ENCODE measurements around the gene SLC12A6. TPM values are rescaled to one million over a fixed set of nuclear protein-coding genes. Genes with fewer than 3 reads are reported as not detected.
"Not testable (repeated sequence)": the region's sequence is repeated elsewhere in the genome, so short reads cannot be mapped to it uniquely, and the experiment has no call there.

The SLC12A6 gene
- total RNA-seq, 4 donors from 2014 or later: 23.1 to 25.7 (median 23.6) TPM

- WGBS, 2 donors: 91 to 94% methylated on average over 4 of the region's 4 CpGs
- TF ChIP-seq CTCF (IDR thresholded peaks at IDR 0.05) (no peak), POLR2A (IDR thresholded peaks at IDR 0.05) (no peak)
- intact Hi-C loops (cut with DNase I; ENCODE audit: low total_unique reads): no loop called here
- no peak for DNase-seq (ENCODE audit: low spot score in 2 of 2)
- no peak overlapping the region for H3K4me3 ChIP-seq (ENCODE audit: low read depth, poor library complexity, severe bottlenecking)
These were observed 131.6 kb downstream of the SLC12A6 start for GRCh38 chr15:34206011-34206410.

GRCh38 chr15:34203936-34204335, 133.6 kb downstream of the SLC12A6 start:
- no peak for TF ChIP-seq CTCF (IDR thresholded peaks at IDR 0.05)
- no peak for TF ChIP-seq POLR2A (IDR thresholded peaks at IDR 0.05)
- H3K4me3 ChIP-seq (ENCODE audit: low read depth, poor library complexity, severe bottlenecking): no peak overlapping the region
- DNase-seq (ENCODE audit: low spot score in 2 of 2): no peak
- intact Hi-C loops (cut with DNase I; ENCODE audit: low total_unique reads): no loop called here
- whole genome bisulfite sequencing, 2 donors: 79 to 100% methylated on average over 1 of the region's 1 CpG

DNA sequence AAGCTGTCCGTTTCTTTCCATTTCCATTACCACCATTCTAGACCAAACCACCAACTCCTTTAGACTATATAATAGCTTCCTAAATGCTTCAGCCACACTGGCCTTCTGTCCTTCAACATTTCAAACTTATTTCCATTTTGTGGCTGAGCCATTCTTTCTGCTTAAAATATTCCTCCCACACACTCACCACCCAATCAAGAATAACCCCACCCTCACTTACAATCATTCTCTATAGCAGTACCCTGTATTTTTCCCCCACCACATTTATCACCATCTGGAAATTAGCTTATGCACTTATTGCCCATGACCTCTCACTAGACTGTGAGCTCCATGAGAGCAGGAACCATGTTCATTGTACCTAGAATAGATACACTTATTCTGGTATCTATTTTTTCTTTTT, 134.3 kb downstream of the SLC12A6 start:
- intact Hi-C loops (cut with DNase I; ENCODE audit: low total_unique reads): no loop called here
- 86 to 94% methylated on average over 1 of the region's 1 CpG for WGBS, 2 donors
- no peak for TF ChIP-seq POLR2A (IDR thresholded peaks at IDR 0.05)
- TF ChIP-seq CTCF (IDR thresholded peaks at IDR 0.05): no peak
- no peak for DNase-seq (ENCODE audit: low spot score in 2 of 2)
- H3K4me3 ChIP-seq (ENCODE audit: low read depth, poor library complexity, severe bottlenecking): no peak overlapping the region

GRCh38 chr15:34193272-34193671, 144.3 kb downstream of the SLC12A6 start:
- H3K4me3 ChIP-seq (ENCODE audit: low read depth, poor library complexity, severe bottlenecking); DNase-seq (ENCODE audit: low spot score in 2 of 2); intact Hi-C loops (cut with DNase I; ENCODE audit: low total_unique reads): not testable (repeated sequence)
- WGBS, 2 donors: 86 to 92% methylated on average over 7 of the region's 7 CpGs

GRCh38 chr15:34188711-34189110, 148.9 kb downstream of the SLC12A6 start:
- intact Hi-C loops (cut with DNase I; ENCODE audit: low total_unique reads): no loop called here
- no peak overlapping the region for H3K4me3 ChIP-seq (ENCODE audit: low read depth, poor library complexity, severe bottlenecking)
- TF ChIP-seq CTCF (IDR thresholded peaks at IDR 0.05) (no peak), POLR2A (IDR thresholded peaks at IDR 0.05) (no peak)
- 86 to 88% methylated on average over 5 of the region's 5 CpGs for WGBS, 2 donors
- DNase-seq (ENCODE audit: low spot score in 2 of 2): no peak

DNA sequence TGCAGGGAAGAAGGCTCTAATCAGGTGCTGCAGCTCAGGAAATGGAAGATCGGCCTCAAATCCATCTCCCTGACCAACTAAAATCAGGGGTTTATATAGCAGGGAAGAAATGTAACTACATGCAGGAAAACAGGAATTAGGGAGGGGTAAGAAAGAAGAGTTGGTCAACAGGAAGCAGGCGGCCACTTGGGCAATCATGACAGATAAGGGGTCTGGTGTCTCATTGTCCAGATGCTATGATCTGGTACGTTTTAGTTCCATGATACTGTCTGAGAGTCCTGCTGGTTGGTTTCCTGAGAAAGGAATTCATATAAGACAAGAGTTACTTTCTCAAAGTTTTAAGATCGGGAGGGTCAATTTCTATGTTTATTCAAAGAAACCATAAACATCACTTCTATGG, 151.9 kb downstream of the SLC12A6 start:
- WGBS, 2 donors: 83 to 86% methylated on average over 4 of the region's 4 CpGs
- TF ChIP-seq CTCF (IDR thresholded peaks at IDR 0.05) (no peak), POLR2A (IDR thresholded peaks at IDR 0.05) (no peak)
- no peak for DNase-seq (ENCODE audit: low spot score in 2 of 2)
- intact Hi-C loops (cut with DNase I; ENCODE audit: low total_unique reads): no loop called here
- no peak overlapping the region for H3K4me3 ChIP-seq (ENCODE audit: low read depth, poor library complexity, severe bottlenecking)

Measured in lower leg skin (tissue), 4 donors.